ENCODE results near the gene PNMT.

Gene PNMT

DNA sequence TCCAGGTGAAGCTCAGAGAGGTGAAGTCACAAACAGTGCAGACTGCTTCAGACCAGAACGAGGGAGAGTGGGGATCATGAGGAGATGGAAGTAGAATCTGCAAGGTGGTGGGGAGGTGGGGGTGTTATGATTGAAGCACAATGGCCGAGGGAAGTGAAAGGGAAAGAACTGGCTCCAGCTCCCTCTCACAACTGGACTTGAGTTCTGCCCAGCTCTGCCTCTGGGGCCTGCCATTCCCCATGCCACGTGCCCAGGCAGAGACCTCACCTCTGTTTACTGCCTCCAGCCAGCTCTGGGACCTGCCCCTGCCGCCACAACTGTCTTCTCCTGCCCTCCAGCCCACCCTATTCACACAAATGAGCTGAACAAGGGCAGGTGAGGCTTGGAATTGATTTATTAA, 2.5 kb downstream of the PNMT start:
- DNase-seq, result no peak

DNA sequence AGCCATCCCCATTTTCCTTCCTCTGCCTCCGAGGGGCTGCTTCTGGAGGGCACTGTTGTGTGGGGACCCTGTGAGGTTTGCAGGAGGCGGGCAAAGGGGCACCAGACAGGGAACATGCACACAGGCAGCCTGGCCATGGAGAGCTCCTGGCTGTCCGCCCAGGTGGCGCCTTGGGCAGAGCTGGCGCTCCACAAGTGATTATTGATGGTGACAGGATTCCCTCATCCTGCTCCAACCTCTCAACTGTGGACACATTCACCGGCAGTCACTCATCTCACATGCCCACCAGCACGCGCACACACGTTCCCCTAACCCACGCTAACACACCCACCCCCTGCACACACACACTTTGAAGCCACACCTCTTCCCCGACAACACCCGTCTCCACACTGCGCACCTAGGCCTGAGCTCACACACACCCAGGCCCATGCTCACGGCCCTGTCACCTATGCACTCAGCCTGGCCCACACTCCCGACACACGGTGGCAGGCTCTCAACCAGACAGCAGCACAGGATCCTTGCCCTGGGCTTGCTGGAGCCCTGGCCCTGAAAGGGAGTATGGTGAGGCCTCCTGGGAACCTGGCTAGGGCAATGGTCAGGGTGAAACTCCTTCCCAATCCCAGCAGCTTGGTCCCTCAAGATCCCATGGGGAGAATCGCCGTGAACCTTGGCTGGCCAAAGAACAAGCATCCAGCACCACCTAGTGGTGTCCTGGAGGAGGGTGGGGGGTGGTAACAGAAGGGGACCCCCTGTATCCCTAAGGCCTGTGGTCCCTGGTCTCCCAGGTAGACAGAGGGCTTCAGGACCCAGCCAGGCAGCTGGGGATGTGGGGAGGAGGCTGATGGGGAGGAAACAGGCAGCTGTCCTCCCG, 3.6 kb downstream of the PNMT start:
- DNase-seq, result peak; percentile 4 to 16

DNA sequence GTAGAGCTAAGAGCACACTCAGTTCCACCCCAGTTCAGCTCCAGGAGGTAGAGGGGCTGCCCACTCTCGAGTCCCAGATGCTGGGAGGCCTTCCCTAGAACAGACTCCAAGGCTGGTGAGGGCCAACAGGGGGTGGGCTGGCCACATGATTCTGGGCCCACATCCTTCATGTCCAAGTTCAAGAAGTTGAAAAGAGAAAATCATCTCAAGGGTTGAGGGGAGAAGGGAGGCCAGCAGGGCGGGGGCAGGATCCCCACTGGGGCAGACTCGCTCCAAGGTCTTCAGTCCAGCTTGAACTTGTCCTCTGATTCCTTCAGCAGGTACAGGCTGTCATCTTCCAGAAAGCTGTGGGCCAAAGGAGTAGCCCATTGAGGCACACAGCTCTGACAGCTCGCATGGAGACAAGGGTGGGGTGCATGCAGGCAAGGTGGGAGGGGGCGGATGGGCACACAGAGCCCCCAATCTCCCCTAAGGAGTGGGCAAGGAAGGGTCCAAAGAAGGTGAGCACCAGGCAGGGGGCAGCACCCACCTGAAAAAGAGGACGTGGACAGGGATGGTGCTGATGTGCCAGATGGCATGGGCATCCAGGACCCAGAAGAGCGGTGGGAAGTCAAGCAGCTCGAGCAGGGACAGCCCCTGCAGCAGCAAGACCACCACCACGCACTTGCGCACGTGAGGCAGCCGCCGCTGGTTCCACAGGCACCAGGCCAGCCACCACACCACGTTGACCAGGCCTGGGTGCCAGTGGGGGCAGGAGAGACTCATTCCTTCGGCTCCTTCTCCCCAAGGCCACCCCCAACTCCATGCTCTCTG, 4.5 kb downstream of the PNMT start:
- DNase-seq, result no peak

DNA sequence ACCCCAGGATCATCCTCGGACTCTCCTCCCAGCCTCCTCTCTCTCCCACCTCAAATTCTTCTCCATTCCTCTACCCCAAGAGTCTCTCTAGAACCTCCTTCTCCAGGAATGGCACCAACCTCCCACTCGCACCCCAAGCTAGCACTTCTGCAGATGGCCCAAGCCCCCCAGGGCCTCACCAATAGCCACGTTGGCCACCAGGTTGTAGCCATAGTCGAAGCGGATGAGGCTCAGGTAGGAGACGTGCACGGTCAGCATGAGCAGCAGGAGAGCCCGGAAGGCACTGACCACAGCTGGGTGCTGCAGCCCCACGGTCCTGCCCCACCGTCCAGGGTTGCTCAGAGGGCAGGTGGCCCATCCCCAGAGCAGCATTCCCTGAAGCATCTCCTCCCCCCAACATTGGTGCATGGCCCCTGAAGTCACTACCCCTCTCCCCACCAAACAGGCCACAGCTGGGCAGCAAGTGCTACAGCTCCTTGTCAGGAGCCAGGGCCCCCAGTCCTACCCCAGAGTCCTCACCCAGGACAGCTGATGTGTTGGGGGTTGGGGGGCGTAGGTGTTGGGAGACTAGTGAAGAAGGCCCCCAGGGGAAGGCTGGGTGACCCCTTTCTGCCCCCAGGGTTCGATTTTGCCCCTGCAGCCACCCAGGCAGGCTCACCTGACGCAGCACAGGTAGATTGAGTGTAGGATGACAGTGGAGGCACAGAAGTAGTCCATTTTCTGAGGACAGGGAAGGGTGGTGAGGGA, 5.3 kb downstream of the PNMT start:
- DNase-seq, result no peak

DNA sequence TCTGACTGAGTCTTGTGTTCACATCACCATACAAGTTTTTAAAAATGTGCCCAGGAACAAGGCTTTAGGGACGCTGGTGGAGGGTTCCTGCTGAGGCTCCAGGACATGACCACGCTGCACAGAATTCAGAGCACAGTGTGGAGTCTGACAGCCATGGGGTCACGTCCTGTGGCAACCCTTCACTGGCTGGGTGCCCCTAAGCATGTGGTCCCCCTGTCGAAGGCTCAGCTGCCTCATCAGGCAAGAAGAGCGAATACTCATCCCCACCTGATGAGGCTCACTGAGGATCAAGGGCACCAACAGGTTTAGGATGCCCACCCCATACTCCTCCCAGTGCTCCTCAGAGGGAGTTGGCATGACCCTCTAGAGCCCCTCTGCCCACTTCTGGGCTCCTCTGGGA, 5.9 kb downstream of the PNMT start:
- no peak for DNase-seq

DNA sequence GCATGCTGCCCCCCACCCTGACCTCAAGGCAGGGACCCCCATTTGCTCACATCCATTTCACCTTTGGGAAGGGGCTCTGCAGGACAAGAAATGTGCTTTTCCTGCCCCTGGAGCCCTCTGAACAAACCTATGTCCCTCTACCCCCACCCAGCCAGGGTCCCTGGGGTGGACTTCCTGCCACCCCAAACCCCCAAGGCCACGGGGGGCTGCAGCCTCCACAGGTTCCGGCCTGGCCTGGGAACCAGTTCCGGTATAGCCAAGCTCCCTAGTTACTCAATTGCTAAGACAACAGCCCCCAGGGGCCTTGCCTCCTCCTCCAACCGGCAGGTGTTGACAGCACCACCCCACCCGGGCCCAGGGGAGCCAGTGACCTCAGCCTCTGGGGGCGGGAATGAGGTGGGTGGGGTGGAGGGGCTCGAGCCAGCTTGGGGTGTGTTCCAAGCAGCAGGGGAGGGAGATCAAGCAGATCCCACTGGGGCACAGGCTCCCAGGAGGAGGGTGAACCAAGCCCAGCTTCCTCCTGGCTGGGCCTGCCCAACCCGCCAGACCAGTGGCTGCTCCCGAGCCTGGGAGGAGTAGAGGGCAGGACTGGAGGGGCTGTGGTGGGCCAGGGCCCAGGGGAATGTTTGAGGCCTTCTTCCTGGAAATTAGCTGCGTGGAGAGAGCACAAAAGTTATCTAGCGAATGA, 6.6 kb downstream of the PNMT start:
- DNase-seq, result no peak

GRCh38 chr17:39675390-39676082, 7.3 kb downstream of the PNMT start:
- no peak for DNase-seq

DNA sequence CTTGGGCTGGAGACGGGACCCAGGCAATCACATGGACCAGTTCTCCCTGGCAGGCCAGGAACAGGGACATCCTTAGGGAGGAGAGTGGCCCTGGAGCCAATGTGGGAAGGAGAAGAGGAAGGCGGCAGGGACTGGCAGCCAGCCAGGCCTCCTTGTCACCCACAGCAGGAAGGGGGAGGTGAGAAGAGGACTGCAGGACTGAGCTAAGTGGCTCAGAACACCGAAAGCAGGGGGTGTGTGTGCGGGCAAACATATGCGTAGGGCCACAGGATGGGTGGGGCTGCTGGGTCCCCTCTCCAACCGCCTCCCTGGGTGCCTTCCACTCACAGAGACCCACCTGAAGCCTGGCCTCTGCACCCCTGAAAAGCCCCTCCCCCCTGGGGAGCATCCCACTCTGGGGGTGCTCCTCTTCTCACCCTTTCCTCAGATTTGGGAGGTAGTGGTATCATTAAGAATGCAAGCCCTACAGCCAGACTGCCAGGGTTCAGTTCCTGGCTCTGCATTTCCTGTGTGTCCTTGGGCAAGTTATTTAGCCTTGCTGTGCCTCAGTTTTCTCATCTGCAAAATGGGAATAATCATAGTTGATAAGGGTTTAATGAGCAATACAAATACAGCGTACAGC, 8.1 kb downstream of the PNMT start:
- DNase-seq, result no peak

DNA sequence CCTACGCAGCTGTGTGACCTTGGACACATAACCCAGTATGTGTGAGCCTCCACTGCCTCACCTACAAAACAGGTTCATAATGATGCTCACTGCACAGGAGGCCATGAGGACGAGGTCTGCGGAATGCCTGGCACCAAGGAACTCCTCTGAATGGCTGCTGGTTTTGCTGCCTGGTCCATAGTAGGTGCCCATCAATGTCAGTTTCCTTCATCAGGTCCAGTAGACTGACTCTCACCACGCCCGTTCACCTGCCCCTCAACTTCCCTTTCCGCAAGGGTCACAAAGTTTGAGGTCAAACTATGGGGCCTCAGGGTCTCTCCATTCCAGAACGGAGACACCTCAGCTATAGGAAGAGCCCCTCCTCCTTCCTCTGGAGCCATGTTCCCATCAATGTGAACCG, 8.8 kb downstream of the PNMT start:
- DNase-seq, result no peak

DNA sequence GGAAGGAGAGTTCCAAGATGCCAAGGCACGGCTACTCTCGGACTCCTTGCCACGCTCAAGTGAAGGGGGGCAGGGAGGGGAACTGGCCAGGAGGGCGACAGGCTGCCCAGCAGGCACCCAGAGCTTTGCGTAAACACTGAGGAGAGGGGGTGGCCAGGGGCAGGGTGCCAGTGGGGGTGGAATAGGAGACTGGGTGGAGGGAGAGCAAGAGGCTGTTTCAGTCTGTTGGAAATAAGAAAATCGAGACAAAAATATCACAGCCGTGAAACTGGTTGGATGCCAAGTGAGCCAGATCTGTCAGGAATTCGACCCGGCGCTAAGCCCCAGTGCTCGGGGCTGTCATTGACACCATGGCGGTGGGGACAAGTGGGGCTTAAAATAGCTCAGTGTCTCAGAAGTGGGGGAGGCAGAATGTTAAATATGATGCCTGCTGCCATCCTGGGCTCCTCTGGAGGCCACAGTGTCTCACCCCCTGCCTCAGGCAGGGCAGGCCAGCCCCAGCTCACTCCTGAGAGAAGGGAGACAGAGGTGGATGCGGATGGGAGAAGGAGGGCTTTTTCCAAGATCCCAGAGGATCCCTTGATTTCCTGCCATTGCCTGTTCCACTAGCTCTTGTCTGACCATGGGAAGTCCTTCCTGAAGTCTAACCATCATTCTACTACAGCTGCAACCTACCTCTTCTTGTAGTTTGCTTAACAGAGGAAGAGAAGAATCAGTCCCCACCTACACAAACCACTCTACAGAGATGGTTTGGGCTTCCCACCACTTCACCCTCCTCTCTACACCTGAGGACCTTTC, 9.5 kb downstream of the PNMT start:
- no peak for DNase-seq

- no peak for DNase-seq
Observed at GRCh38 chr17:39678340-39679116, 10.3 kb downstream of the PNMT start.

GRCh38 chr17:39679521-39680192, 11.4 kb downstream of the PNMT start:
- DNase-seq, result no peak

- DNase-seq, result no peak
Observed at GRCh38 chr17:39683295-39683939, 15.2 kb downstream of the PNMT start.

DNA sequence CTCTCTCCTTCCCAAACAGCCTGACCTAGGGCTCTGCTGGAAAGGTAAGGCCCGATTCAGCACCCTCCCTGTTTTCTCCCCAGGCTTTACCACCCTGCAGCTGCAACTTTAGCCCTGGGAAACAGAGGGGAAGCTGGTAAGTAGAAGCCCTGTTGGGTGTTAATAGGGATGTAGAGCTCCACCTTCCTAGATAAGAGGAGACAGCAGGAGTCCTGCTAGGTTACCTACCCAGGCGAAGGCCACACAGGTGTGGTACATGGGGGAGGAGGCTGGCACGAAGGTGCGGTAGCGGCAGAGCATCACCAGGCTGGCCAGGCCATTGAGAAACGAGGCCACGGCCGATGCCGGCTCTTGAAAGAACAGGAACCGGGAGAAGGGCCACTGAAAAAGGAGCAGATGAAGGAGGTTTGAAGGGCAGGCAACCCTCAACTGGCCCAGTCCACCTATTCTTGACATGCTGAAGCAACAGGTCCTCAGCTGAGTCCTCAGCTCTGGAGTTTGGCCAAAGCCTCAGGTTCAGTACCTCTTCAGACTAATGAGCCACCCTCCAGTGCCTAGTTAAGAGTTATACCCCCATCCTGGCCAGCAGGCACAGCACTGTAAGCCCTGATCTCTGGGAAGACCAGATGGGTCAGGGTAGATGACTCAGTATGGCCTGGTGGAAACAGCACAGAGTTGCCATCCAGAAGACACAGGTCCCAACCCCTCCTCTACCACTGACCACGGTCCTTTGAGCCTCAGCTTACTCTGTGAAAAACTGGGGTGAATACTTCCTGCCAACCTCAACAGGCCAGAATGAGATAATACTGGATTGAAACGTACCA, 16.3 kb downstream of the PNMT start:
- no peak for DNase-seq

- no peak for DNase-seq
Observed at GRCh38 chr17:39687101-39687545, 18.9 kb downstream of the PNMT start.

- peak; percentile 85 to 91 for DNase-seq
Observed at GRCh38 chr17:39687546-39688474, 19.6 kb downstream of the PNMT start, which contains the start of gene PGAP3. Gene PGAP3 (minus strand): TSS chr17:39688057. CDS start chr17:39688014, 43 bp downstream.

- no peak for DNase-seq
Observed at GRCh38 chr17:39688475-39688835, 20.2 kb downstream of the PNMT start.

Data from NCI-H1930 (cell line).